PC-3 (cell line): Measurements from ENCODE around the gene PPP1R12B. TPM values are rescaled to one million over a fixed set of nuclear protein-coding genes. Genes with fewer than 3 reads are reported as not detected.
A peak's percentile ranks its signal among the peaks of the same experiment; 100 is the strongest.
"Not testable (repeated sequence)": the region's sequence is repeated elsewhere in the genome, so short reads cannot be mapped to it uniquely, and the experiment has no call there.

Experiments used
- ATAC-seq: fragments of 200-7000 bp; cut with Tn5 transposase; 2 replicates; pipeline ENCODE4 v1.9.1; 2020; ENCODE audit warnings: mild to moderate bottlenecking, moderate library complexity
- BruUV-seq: library from RNA; stranded (reverse); fragments of 400-500 nt; replicated peaks from 2 replicates; lab custom pipeline; 2021; lab: Mats Ljungman, UMichigan
- CTCF ChIA-PET: fragments of 300-600 bp; sonication (Branson Sonifier 250); formaldehyde crosslinking; loops from one replicate; lab custom pipeline; 2022; ENCODE audit warnings: antibody characterized with exemption; lab: Charles Lee
- POLR2A ChIA-PET: fragments of 300-600 bp; sonication (Branson Sonifier 250); formaldehyde crosslinking; loops from one replicate; lab custom pipeline; 2022; ENCODE audit warnings: antibody characterized with exemption; ENCODE audit not compliant: unreplicated experiment; lab: Charles Lee
- DNase-seq: peaks from one replicate; pipeline ENCODE4 v3.0.0-alpha.2; 2015
- H2AFZ ChIP-seq: fragments of 300-600 bp; sonication (generic); 2 replicates; pipeline ENCODE4 v1.6.0; 2016; ENCODE audit warnings: antibody characterized with exemption, low read length
- H3F3A ChIP-seq: fragments of 300-600 bp; sonication (generic); one replicate; pipeline ENCODE4 v1.6.0; 2017; ENCODE audit warnings: antibody characterized with exemption, low read length, control low read depth, mild to moderate bottlenecking; ENCODE audit not compliant: unreplicated experiment
- H3K27ac ChIP-seq: fragments of 300-600 bp; sonication (generic); 2 replicates; pipeline ENCODE4 v1.5.1; 2016; ENCODE audit warnings: mild to moderate bottlenecking, low read length
- H3K27me3 ChIP-seq: fragments of 300-600 bp; sonication (generic); 2 replicates; pipeline ENCODE4 v1.6.1; 2016; ENCODE audit warnings: low read length, mixed read lengths
- H3K36me3 ChIP-seq: fragments of 300-600 bp; sonication (generic); 2 replicates; pipeline ENCODE4 v1.6.1; 2016; ENCODE audit warnings: low read depth, mixed run types, low read length, mixed read lengths
- H3K4me1 ChIP-seq: fragments of 300-600 bp; sonication (generic); 2 replicates; pipeline ENCODE4 v1.5.1; 2016; ENCODE audit warnings: low read length; ENCODE audit not compliant: insufficient read depth
- H3K4me2 ChIP-seq: fragments of 300-600 bp; sonication (generic); 2 replicates; pipeline ENCODE4 v1.6.0; 2016; ENCODE audit warnings: low read length
- H3K4me3 ChIP-seq: fragments of 300-600 bp; sonication (generic); 2 replicates; pipeline ENCODE4 v1.5.1; 2016; ENCODE audit warnings: mild to moderate bottlenecking, low read length, mixed read lengths
- H3K79me2 ChIP-seq: fragments of 300-600 bp; sonication (generic); 2 replicates; pipeline ENCODE4 v1.6.1; 2017; ENCODE audit warnings: low read length, mixed read lengths
- H3K9ac ChIP-seq: fragments of 300-600 bp; sonication (generic); 2 replicates; pipeline ENCODE4 v1.6.0; 2016; ENCODE audit warnings: mild to moderate bottlenecking, low read length
- H3K9me2 ChIP-seq: fragments of 300-600 bp; sonication (generic); replicated peaks from 2 replicates; pipeline ENCODE4 v1.6.1; 2016; ENCODE audit warnings: mixed run types, low read length, mixed read lengths
- H3K9me3 ChIP-seq: fragments of 300-600 bp; sonication (generic); 2 replicates; pipeline ENCODE4 v1.6.1; 2016; ENCODE audit warnings: low read length, mixed read lengths
- H4K20me1 ChIP-seq: fragments of 300-600 bp; sonication (generic); 2 replicates; pipeline ENCODE4 v1.6.1; 2016; ENCODE audit warnings: low read length, mixed read lengths
- EZH2 ChIP-seq: fragments of 300-600 bp; sonication (generic); IDR thresholded peaks from one replicate; pipeline ENCODE4 v1.6.1; 2017; ENCODE audit warnings: antibody characterized with exemption, mild to moderate bottlenecking, low read length; ENCODE audit not compliant: unreplicated experiment
- EZH2phosphoT487 ChIP-seq: fragments of 300-600 bp; sonication (generic); IDR thresholded peaks from 2 replicates; pipeline ENCODE4 v1.6.1; 2018; ENCODE audit warnings: mild to moderate bottlenecking, antibody characterized with exemption, low read length, borderline replicate concordance
- intact Hi-C: fragments of 100-400 bp; cut with micrococcal nuclease; formaldehyde crosslinking; loops from 2 replicates; pipeline ENCODE4 v1.9.0; 2023
- total RNA-seq: library from RNA; depleted of rRNA; stranded (reverse); fragments of >200 nt; gene quantifications from 2 replicates; pipeline ENCODE4 v1.2.3, GENCODE V29; 2014
- TF ChIP-seq, protein P1 (sequence below): fragments of 300-600 bp; sonication (generic); conservative IDR thresholded peaks from 2 replicates; pipeline ENCODE4 v1.5.1; 2017; ENCODE audit warnings: antibody characterized with exemption, low read depth, mild to moderate bottlenecking, low read length

PPP1R12B gene
- total RNA-seq, 1 experiment from 2014 or later, result 2.0 TPM

DNA sequence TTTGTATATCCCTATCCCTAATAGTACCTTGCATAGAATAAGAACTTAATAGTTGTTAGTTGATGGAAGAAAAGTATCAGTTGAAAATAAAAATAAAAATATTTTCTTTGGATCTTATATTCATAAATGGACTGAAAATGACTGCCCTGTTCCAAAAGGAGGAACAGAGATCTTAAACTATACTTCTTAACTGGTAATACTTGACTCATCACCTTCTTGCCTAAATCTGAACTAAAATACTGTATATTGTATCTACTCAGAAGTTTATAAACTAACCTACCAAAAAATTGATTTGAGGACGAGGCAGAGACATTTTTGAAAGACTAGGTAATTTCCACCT is 182.9 kb downstream of the PPP1R12B start:
- no peak overlapping the region for H3K4me3 ChIP-seq
- DNase-seq (no peak), ATAC-seq (no peak)
- intact Hi-C loops, result no loop called here
- no peak overlapping the region for H2AFZ ChIP-seq
- no peaks in the 10 kb centered on the region for H3K27me3 ChIP-seq
- H3K36me3 ChIP-seq, result no peaks in the 10 kb centered on the region
- no peaks in the 10 kb centered on the region for H3K9me2 ChIP-seq
- H3K79me2 ChIP-seq, result no peaks in the 10 kb centered on the region
- no peak overlapping the region for H3K27ac ChIP-seq
- no peaks in the 10 kb centered on the region for H4K20me1 ChIP-seq
- H3K4me2 ChIP-seq, result no peak overlapping the region
- POLR2A ChIA-PET, result no interaction called here
- no peak for TF ChIP-seq EZH2
- TF ChIP-seq EZH2phosphoT487, result no peak
- TF ChIP-seq, protein P1, sequence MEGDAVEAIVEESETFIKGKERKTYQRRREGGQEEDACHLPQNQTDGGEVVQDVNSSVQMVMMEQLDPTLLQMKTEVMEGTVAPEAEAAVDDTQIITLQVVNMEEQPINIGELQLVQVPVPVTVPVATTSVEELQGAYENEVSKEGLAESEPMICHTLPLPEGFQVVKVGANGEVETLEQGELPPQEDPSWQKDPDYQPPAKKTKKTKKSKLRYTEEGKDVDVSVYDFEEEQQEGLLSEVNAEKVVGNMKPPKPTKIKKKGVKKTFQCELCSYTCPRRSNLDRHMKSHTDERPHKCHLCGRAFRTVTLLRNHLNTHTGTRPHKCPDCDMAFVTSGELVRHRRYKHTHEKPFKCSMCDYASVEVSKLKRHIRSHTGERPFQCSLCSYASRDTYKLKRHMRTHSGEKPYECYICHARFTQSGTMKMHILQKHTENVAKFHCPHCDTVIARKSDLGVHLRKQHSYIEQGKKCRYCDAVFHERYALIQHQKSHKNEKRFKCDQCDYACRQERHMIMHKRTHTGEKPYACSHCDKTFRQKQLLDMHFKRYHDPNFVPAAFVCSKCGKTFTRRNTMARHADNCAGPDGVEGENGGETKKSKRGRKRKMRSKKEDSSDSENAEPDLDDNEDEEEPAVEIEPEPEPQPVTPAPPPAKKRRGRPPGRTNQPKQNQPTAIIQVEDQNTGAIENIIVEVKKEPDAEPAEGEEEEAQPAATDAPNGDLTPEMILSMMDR, result no peak
- CTCF ChIA-PET, result no interaction called here
- BruUV-seq, result no TSS peak
- no peaks in the 10 kb centered on the region for H3F3A ChIP-seq
- no peak overlapping the region for H3K9ac ChIP-seq
- H3K9me3 ChIP-seq, result no peaks in the 10 kb centered on the region
- H3K4me1 ChIP-seq, result no peaks in the 10 kb centered on the region

GRCh38 chr1:202531812-202532616 is 183.5 kb downstream of the PPP1R12B start:
- H3K9me2 ChIP-seq, POLR2A ChIA-PET, H3K79me2 ChIP-seq, H2AFZ ChIP-seq, H3K4me3 ChIP-seq, H3K9me3 ChIP-seq, H3K4me1 ChIP-seq, ATAC-seq, H3K27ac ChIP-seq, DNase-seq, H3F3A ChIP-seq, H3K9ac ChIP-seq, intact Hi-C loops, H4K20me1 ChIP-seq, H3K27me3 ChIP-seq, H3K36me3 ChIP-seq, H3K4me2 ChIP-seq, CTCF ChIA-PET, BruUV-seq: not testable (repeated sequence)

GRCh38 chr1:202539166-202539574 is 190.7 kb downstream of the PPP1R12B start:
- ATAC-seq, H3K4me3 ChIP-seq, H4K20me1 ChIP-seq, H3K36me3 ChIP-seq, H3K4me1 ChIP-seq, H3F3A ChIP-seq, H3K27me3 ChIP-seq, H3K9me2 ChIP-seq, H3K9me3 ChIP-seq, BruUV-seq, H3K79me2 ChIP-seq, H3K4me2 ChIP-seq, H2AFZ ChIP-seq, CTCF ChIA-PET, H3K27ac ChIP-seq, H3K9ac ChIP-seq, intact Hi-C loops, POLR2A ChIA-PET: not testable (repeated sequence)
- DNase-seq, result peak; percentile 4

DNA sequence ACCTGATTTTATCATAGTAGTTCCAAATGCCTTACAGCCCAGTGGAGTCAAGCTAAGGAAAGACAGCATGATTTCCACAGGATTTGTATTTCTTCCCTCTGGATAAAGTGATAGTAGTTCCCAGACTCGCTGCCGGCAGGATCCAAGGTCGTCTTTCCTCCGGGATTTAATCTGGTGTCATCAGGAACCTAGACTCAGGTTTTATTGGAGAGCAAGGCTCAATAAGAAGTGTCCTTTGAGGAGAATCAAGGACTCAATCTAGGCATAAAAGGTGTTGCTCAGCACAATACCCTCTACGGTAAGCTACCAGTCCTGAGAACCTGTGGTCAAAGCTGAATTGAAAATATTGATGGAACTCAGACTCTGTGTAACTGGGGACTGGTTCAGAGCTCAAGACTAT is 191.1 kb downstream of the PPP1R12B start:
- ATAC-seq, H3K4me1 ChIP-seq, intact Hi-C loops, BruUV-seq, H3K27ac ChIP-seq, POLR2A ChIA-PET, H3F3A ChIP-seq, H3K9ac ChIP-seq, H2AFZ ChIP-seq, DNase-seq, CTCF ChIA-PET, H3K4me2 ChIP-seq, H3K9me2 ChIP-seq, H3K4me3 ChIP-seq, H3K27me3 ChIP-seq, H3K9me3 ChIP-seq, H3K79me2 ChIP-seq, H4K20me1 ChIP-seq, H3K36me3 ChIP-seq: not testable (repeated sequence)
